IPS-NIHi11 (cell line): ENCODE measurements around the gene OGT.
"Not testable (repeated sequence)": the region's sequence is repeated elsewhere in the genome, so short reads cannot be mapped to it uniquely, and the experiment has no call there.

Experiments used
- DNase-seq: peaks from one replicate; pipeline ENCODE4 v3.0.0; 2012; ENCODE audit warnings: mixed read lengths, low spot score

The OGT gene

GRCh38 chrX:71532753-71533425 is at the start of gene OGT:
Gene OGT (plus strand): TSS chrX:71533104. CDS start chrX:71533300, 196 bp downstream.
- DNase-seq = peak; percentile 81

GRCh38 chrX:71487814-71488213 is 45.1 kb upstream of the OGT start:
- DNase-seq = no peak

DNA sequence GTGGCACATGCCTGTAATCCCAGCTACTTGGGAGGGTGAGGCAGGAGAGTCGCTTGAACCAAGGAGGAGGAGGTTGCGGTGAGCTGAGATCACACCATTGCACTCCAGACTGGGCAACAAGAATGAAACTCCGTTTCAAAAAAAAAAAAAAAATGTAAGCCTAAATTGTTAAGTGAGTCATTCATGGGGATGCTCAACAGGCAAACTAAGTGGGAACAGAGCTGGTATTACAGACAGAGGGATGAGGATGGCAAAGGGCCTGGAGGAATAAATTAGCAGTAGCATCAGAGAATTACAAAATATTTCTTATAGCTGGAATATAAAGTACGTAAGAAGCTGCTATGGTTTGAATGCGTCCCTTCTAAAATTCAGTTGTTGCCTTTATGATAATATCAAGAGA is 43.4 kb upstream of the OGT start:
- DNase-seq = no peak

DNA sequence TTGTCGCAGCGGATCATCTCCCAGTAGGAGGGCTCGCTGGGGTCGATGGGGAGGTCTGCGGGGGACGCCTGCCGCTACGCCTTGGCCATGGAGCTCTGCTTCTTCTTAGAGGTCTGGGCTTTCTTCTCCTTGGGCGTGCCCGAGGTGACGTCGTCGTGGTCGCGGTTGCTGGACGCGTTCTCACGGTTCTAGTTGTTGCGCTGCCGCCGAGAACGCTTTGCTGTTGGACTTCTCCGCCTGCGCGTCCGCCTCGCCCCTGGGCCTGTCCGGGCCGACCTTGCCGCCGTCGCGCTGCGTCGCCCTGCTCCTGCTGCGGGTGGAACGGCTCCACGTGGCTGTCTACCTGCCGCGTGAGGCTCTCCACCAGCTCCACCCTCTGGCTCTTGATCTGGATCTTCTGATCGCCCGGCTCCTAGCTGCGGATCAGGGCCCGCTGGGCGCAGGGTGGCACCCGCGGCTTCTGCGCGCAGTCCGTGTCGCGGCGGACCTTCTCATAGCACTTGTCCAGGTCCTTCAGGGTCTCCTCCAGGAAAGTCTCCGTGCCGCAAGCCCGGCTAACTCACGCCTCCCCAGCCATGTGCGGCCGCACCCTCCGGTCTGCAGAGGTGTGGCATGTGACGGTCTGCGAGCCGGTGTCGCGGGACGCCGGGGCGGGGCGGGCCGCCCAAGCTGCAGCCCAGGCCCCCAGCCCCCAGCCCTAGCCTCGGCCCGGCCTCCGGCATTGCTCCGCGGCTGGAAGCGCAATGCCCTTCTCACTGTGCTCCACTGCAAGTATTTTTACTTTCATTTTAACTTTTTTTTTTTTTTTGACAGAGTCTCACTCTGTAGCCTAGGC is 40.5 kb upstream of the OGT start:
- DNase-seq = peak; percentile 38

- no peak for DNase-seq
These were observed 39.7 kb upstream of the OGT start for GRCh38 chrX:71493111-71493613.

DNA sequence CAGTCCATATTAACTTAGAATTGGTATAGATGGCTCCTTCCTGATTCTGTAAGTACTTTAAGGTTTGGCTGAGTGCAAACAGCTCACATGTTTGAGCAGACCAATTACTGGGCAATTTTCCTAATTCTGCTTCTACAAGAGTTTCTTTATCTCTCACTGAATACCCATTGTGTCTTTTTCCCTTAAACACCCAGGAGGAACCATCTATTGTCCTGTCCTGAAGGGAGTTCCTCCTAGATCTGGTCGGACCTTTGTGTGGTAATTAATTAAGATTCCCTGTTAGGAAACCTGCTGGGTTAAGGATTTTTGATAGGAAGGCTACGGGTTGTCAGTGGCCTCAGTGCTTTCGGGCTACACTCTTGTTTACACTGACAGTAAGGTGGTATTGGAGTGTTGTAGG is 36.9 kb upstream of the OGT start:
- DNase-seq = not testable (repeated sequence)

DNA sequence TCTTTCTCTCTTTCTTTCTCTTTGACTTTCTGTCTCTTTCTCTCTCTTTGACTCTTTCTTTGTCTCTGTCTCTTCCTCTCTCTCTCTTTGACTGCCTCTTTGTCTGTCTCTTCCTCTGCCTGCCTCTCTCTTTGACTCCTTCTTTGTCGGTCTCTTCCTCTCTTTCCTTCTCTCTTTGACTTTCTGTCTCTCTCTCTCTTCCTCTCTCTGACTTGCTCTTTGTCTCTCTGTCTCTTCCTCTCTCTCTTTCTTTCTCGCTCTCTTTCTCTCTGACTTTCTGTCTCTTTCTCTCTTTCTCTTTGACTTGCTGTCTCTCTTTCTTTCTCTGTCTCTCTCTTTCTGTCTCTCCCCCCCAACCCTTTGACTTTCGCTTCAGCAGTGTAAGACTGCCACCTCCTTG is 36.4 kb upstream of the OGT start:
- DNase-seq = no peak

DNA sequence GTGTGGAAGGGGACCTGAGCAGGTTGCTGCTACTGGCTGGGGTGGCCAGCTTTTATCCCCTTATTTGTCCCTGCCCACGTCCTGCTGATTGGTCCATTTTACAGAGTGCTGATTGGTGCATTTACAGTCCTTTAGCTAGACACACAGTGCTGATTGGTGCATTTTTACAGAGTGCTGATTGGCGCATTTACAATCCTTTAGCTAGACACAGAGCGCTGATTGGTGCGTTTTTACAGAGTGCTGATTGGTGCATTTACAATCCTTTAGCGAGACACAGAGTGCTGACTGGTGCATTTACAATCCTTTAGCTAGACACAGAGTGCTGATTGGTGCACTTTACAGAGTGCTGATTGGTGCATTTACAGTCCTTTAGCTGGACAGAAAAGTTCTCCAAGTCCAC is 30.8 kb upstream of the OGT start:
- DNase-seq = not testable (repeated sequence)

- no peak for DNase-seq
These were observed 28.6 kb upstream of the OGT start for GRCh38 chrX:71504346-71504745.

DNA sequence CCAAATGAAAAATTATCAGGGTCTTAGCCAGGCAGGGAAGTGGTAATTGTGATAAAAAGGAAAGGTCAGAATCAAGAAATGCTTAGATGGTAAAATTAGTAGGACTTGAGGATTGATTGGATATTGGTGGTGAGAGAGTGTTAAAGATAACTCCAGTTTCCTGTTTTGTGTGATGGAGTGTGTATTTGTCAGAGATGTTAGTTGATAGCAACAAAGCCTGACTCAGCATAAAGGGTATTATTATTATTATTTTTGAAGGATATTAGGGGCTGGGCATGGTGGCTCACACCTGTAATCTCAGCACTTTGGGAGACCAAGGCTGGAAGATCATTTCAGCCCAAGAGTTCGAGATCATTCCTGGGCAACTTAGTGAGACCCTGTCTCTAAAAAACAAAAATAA is 23.6 kb upstream of the OGT start:
- no peak for DNase-seq

DNA sequence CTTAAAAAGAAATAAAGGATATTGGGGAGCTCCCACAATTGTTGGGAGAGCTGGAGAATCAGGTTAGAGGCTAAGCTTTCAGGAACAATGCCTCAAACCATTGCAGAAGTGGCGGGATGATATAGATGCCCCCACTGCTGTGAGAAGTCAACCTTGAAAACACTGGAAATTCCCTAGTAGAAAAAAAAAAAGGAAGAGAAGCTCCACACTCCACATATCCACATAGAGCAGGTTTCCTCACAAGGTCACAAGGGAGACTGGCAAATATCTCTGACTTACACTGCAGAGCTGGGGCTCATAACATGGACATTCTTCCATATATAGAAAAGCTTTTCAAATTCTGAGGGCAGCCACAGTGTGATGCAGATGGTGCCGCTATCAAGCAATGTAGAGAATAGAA is 22.7 kb upstream of the OGT start:
- no peak for DNase-seq

- not testable (repeated sequence) for DNase-seq
These were observed 19.2 kb upstream of the OGT start for GRCh38 chrX:71513731-71514130.

GRCh38 chrX:71514367-71515037 is 18.4 kb upstream of the OGT start:
- no peak for DNase-seq

DNA sequence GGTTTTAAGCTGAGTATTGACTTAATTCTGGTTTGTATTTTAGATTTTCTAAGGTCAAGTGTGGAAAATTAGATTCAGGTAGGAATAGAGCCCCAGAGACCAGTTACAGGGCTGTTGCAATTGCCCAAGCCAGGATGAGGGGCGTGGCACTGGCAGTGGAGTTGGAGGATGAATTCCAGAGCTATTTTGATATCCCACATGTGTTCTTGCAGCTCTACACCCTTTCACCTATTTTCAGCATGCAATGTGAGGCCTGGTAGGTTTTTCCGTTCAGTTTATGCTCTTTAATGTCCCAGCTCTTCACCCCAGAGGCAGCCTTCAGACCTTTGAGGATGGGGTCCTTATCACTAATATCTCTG is 17.9 kb upstream of the OGT start:
- no peak for DNase-seq

- DNase-seq = no peak
These were observed 7.6 kb upstream of the OGT start for GRCh38 chrX:71525316-71525715.

DNA sequence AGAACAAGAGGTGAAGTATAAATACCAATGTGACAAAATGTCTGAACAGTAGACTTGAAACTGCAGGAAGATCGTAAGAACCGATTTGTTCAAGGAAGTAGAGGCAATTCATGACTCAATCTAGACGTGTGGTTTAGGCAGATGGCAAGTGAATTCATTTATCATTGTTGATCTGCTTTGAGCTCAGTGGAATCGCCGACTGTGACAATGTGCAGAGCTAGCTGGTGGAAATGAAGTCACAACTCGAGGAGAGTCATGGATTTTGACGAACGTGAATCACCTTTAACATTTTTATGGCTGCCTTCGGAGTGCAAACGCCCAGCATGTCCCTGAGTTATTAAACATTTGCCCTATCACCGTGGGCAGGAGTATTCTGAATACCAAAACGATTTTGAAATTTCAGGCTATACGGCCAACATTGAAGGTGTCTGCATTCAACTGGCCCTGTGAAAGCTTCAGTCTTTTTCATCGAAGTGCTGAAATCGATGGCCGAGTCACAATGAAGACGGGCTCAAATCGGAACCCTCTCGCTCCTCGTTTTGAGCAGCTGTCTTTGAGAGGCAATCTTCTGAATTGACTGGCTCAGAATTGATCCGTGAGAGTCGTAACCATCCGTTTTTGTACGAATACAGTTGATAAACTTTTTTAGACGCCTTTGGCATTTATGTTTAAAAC is 689 bp upstream of the OGT start:
- no peak for DNase-seq

GRCh38 chrX:71533516-71533850 is 579 bp downstream of the OGT start:
- DNase-seq = no peak

GRCh38 chrX:71533851-71534561 is 1.1 kb downstream of the OGT start:
- peak; percentile 16 for DNase-seq

- no peak for DNase-seq
These were observed 2.1 kb downstream of the OGT start for GRCh38 chrX:71534773-71535544.

GRCh38 chrX:71536285-71536684 is 3.4 kb downstream of the OGT start:
- no peak for DNase-seq

DNA sequence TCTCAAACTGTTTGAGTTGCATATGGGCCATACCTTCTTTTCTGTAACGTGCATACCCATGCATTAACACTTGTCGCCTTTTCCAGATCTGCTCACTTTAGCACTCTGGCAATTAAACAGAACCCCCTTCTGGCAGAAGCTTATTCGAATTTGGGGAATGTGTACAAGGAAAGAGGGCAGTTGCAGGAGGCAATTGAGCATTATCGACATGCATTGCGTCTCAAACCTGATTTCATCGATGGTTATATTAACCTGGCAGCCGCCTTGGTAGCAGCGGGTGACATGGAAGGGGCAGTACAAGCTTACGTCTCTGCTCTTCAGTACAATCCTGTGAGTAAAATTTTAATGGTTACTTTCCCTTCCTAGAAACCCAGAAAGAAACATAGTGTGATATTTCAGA is 4.8 kb downstream of the OGT start:
- no peak for DNase-seq
